ENCODE measurements around the gene PAFAH1B1.

The PAFAH1B1 gene

GRCh38 chr17:2701161-2701995 lies 107.9 kb downstream of the PAFAH1B1 start:
- DNase-seq (ENCODE audit: low read depth in 1 of 2, low spot score in 1 of 2), result no peak

GRCh38 chr17:2701996-2702741 lies 108.7 kb downstream of the PAFAH1B1 start:
- DNase-seq (ENCODE audit: low read depth in 1 of 2, low spot score in 1 of 2), result no peak

GRCh38 chr17:2703181-2703580 lies 109.7 kb downstream of the PAFAH1B1 start:
- no peak for DNase-seq (ENCODE audit: low read depth in 1 of 2, low spot score in 1 of 2)

GRCh38 chr17:2703606-2704005 lies 110.2 kb downstream of the PAFAH1B1 start:
- no peak for DNase-seq (ENCODE audit: low read depth in 1 of 2, low spot score in 1 of 2)

- no peak for DNase-seq (ENCODE audit: low read depth in 1 of 2, low spot score in 1 of 2)
Measured at GRCh38 chr17:2704031-2704889, 110.8 kb downstream of the PAFAH1B1 start.

GRCh38 chr17:2704890-2705248 lies 111.4 kb downstream of the PAFAH1B1 start:
- DNase-seq (ENCODE audit: low read depth in 1 of 2, low spot score in 1 of 2), result no peak

GRCh38 chr17:2705263-2705662 lies 111.8 kb downstream of the PAFAH1B1 start:
- DNase-seq (ENCODE audit: low read depth in 1 of 2, low spot score in 1 of 2), result no peak

GRCh38 chr17:2705888-2706795 lies 112.7 kb downstream of the PAFAH1B1 start:
- no peak for DNase-seq (ENCODE audit: low read depth in 1 of 2, low spot score in 1 of 2)

GRCh38 chr17:2706911-2707510 lies 113.6 kb downstream of the PAFAH1B1 start:
- no peak for DNase-seq (ENCODE audit: low read depth in 1 of 2, low spot score in 1 of 2)

- no peak for DNase-seq (ENCODE audit: low read depth in 1 of 2, low spot score in 1 of 2)
Measured at GRCh38 chr17:2707721-2708584, 114.5 kb downstream of the PAFAH1B1 start.

GRCh38 chr17:2708585-2709182 lies 115.2 kb downstream of the PAFAH1B1 start:
- no peak for DNase-seq (ENCODE audit: low read depth in 1 of 2, low spot score in 1 of 2)

GRCh38 chr17:2709183-2709661 lies 115.8 kb downstream of the PAFAH1B1 start:
- no peak for DNase-seq (ENCODE audit: low read depth in 1 of 2, low spot score in 1 of 2)

- DNase-seq (ENCODE audit: low read depth in 1 of 2, low spot score in 1 of 2), result no peak
Measured at GRCh38 chr17:2710071-2710802, 116.8 kb downstream of the PAFAH1B1 start.

- no peak for DNase-seq (ENCODE audit: low read depth in 1 of 2, low spot score in 1 of 2)
Measured at GRCh38 chr17:2710803-2711607, 117.6 kb downstream of the PAFAH1B1 start.

GRCh38 chr17:2711608-2712299 lies 118.3 kb downstream of the PAFAH1B1 start, which contains the start of gene CLUH:
CLUH (minus strand) TSS chr17:2711764; CDS start chr17:2711661, 103 bp downstream.
- peak; percentile 95 to 97 for DNase-seq (ENCODE audit: low read depth in 1 of 2, low spot score in 1 of 2)

GRCh38 chr17:2712300-2713043 lies 119.0 kb downstream of the PAFAH1B1 start:
- no peak for DNase-seq (ENCODE audit: low read depth in 1 of 2, low spot score in 1 of 2)
